SK-N-MC (cell line): ENCODE measurements around the gene OR13C5.
"Not testable (repeated sequence)": the region's sequence is repeated elsewhere in the genome, so short reads cannot be mapped to it uniquely, and the experiment has no call there.

Experiments
- DNase-seq: peaks from one replicate; pipeline ENCODE4 v3.0.0-alpha.2; 2011; ENCODE audit warnings: low read depth, low spot score
- H3K27ac ChIP-seq: fragments of 200-600 bp; sonication (generic); 2 replicates; pipeline ENCODE4 v1.5.1; 2016; ENCODE audit warnings: mixed run types
- H3K36me3 ChIP-seq: fragments of 200-600 bp; sonication (generic); 2 replicates; pipeline ENCODE4 v1.6.1; 2017; ENCODE audit warnings: antibody characterized with exemption, low read length, mixed read lengths; ENCODE audit not compliant: insufficient read depth
- H3K4me3 ChIP-seq: fragments of 200-600 bp; sonication (generic); 2 replicates; pipeline ENCODE4 v1.5.1; 2016
- H3K9ac ChIP-seq: fragments of 200-600 bp; sonication (generic); 2 replicates; pipeline ENCODE4 v1.8.0; 2017; ENCODE audit warnings: mixed run types, mixed read lengths; ENCODE audit not compliant: insufficient read length
- H3K9me3 ChIP-seq: fragments of 200-600 bp; sonication (generic); 2 replicates; pipeline ENCODE4 v1.6.1; 2017; ENCODE audit warnings: low read depth, mild to moderate bottlenecking, antibody characterized with exemption, low read length, moderate library complexity, mixed read lengths
- EZH2 ChIP-seq: fragments of 200-600 bp; sonication (generic); IDR thresholded peaks from one replicate; pipeline ENCODE4 v1.6.1; 2017; ENCODE audit warnings: antibody characterized with exemption
- FOXP2 ChIP-seq: optimal IDR thresholded peaks from 2 replicates; pipeline ENCODE3; 2011; ENCODE audit warnings: mild to moderate bottlenecking, moderate library complexity; ENCODE audit not compliant: insufficient read depth; ENCODE audit errors: extremely low read length, control extremely low read depth
- POLR2AphosphoS5 ChIP-seq: IDR thresholded peaks from 2 replicates; pipeline ENCODE4 v1.6.1; 2012; ENCODE audit warnings: mild to moderate bottlenecking, low read depth, low read length, borderline replicate concordance

Gene OR13C5, protein sequence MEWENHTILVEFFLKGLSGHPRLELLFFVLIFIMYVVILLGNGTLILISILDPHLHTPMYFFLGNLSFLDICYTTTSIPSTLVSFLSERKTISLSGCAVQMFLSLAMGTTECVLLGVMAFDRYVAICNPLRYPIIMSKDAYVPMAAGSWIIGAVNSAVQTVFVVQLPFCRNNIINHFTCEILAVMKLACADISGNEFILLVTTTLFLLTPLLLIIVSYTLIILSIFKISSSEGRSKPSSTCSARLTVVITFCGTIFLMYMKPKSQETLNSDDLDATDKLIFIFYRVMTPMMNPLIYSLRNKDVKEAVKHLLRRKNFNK

GRCh38 chr9:104599313-104599712, at the start of gene OR13C5:
Gene OR13C5 (minus strand): TSS chr9:104599413. CDS start chr9:104599413, 0 bp downstream.
- not testable (repeated sequence) for H3K9ac ChIP-seq, H3K36me3 ChIP-seq, H3K27ac ChIP-seq, H3K4me3 ChIP-seq, DNase-seq, H3K9me3 ChIP-seq

DNA sequence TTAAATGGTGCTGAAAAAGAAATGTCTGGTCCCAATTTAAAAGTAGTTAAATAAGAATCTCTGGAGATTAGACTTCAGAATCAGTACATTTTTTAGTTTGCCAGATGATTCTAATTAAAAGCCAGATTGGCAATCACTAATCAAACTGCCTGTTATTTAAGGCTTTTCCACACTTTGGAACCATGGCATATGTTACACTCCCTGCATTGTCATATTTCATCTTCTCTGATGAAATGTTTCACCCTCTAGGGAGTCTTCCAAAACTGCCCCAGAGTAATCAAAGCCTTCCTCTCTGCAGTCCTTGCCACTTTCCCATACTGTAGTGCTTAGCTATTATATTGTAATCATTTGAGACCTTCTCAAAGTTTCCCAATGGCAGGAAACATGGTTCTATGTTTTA, 36.2 kb upstream of the OR13C5 start:
- Histone ChIP-seq H3K9ac (no peak overlapping the region), H3K36me3 (no peaks in the 10 kb centered on the region), H3K27ac (0 out of 2 replicates have a peak overlapping the region, but pooled peaks have one; percentile 25), H3K4me3 (peak overlapping the region; percentile 25; the same call in 1 of the 2 replicates), H3K9me3 (no peaks in the 10 kb centered on the region)
- DNase-seq = no peak
- TF ChIP-seq POLR2AphosphoS5 (no peak), EZH2 (no peak)

DNA sequence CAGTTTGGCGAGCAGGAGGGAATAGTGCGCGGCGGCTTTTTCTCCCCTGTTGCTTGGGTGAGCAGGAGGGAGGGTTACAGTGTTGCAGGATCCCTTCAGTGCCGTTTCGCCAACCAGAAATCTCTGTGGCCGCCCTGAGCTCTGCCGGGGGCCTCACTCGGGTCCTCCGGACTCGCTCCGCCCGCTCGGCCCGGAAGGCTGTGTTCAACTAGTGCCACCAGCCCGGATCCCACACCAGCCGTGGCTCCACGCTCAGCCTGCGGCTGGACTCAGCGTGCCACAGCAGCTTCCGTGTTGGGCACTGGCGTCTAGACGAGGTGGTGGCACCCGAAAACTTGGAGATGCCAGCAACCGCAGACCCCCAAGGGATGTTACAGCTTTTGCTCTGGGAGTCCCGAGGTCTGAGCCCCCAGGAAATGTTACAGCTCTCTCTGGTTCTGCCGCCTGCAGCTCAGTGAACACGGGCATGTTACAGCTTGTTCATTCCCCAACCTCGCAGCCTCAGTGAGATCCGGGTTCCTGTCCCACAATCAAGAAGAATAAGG, 34.8 kb upstream of the OR13C5 start:
- Histone ChIP-seq H3K4me3 (no peak overlapping the region), H3K36me3 (no peaks in the 10 kb centered on the region), H3K9me3 (no peaks in the 10 kb centered on the region), H3K27ac (no peak overlapping the region), H3K9ac (no peak overlapping the region)
- no peak for TF ChIP-seq POLR2AphosphoS5
- no peak for TF ChIP-seq EZH2
- TF ChIP-seq FOXP2 = no peak
- no peak for DNase-seq

- not testable (repeated sequence) for H3K9ac ChIP-seq, H3K4me3 ChIP-seq, DNase-seq, H3K36me3 ChIP-seq, H3K9me3 ChIP-seq, H3K27ac ChIP-seq
These were observed 26.8 kb upstream of the OR13C5 start for GRCh38 chr9:104625964-104626363.

GRCh38 chr9:104618104-104618503, 18.9 kb upstream of the OR13C5 start, which contains the start of gene OR13C9:
Gene OR13C9 (minus strand): TSS chr9:104618204. CDS start chr9:104618204, 0 bp downstream.
- no peak for DNase-seq
- no peak within 1 kb of the TSS for H3K4me3 ChIP-seq
- no peaks in the 10 kb centered on the region for H3K36me3 ChIP-seq
- no peak within 1 kb of the TSS for H3K9ac ChIP-seq
- TF ChIP-seq EZH2 (no peak), POLR2AphosphoS5 (no peak), FOXP2 (no peak)
- no peaks in the 10 kb centered on the region for H3K9me3 ChIP-seq
- H3K27ac ChIP-seq = no peak within 1 kb of the TSS

DNA sequence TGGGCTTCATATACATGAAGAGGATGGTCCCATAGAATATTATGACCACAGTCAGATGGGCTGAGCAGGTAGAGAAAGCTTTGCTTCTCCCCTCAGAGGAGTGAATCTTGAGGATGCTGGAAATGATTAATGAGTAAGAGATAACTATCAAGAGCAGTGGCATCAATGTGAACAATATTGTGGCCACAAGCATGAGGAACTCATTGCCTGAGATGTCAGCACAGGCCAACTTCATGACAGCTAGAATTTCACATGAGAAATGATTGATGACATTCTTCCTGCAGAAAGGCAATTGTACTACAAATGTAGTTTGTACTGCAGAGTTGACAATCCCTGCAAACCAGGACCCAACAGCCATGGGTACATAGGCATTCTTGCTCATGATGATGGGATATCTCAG, 18.2 kb upstream of the OR13C5 start:
- Histone ChIP-seq H3K27ac (no peak overlapping the region), H3K36me3 (no peaks in the 10 kb centered on the region), H3K9ac (no peak overlapping the region), H3K9me3 (no peaks in the 10 kb centered on the region), H3K4me3 (no peak overlapping the region)
- TF ChIP-seq EZH2 (no peak), POLR2AphosphoS5 (no peak), FOXP2 (no peak)
- no peak for DNase-seq

DNA sequence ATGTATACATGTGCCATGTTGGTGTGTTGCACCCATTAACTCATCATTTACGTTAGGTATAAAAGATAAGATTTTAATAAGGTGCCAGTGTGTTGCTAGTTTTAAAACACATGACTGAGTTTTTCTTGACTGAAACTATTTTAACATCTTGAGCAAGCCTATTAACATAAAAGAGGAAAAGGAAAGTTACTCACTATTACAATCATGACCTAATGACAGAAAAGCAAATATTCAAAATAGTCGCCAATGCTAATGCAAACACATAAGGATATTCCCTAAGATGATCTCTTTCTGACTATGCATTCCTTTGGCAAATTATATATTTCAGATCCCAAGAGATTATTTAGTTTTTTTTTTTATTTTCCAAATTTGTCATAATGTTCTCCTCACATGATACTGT, 12.0 kb upstream of the OR13C5 start:
- Histone ChIP-seq H3K4me3 (no peak overlapping the region), H3K9me3 (no peaks in the 10 kb centered on the region), H3K36me3 (no peaks in the 10 kb centered on the region), H3K9ac (no peak overlapping the region), H3K27ac (no peak overlapping the region)
- TF ChIP-seq FOXP2 = no peak
- TF ChIP-seq EZH2 = no peak
- no peak for TF ChIP-seq POLR2AphosphoS5
- no peak for DNase-seq

DNA sequence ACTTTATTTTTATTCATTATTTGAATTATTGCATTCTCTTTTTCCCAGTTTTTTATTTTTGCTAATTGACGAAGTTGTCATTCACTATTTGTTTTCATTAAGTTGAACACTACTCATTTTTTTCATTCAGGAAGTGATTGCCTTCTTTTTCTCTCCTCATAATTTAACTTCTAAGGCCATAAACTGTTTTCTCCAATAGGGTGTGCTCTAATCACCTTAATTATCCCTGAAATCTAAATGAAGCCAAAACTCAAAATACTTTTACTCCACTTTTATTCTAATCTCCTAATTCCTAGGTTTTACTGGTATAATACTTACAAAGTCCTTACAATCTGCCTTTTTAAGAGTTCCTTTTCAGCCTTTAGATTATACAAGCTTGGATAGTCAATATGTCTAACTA, 9.1 kb upstream of the OR13C5 start:
- TF ChIP-seq POLR2AphosphoS5 (no peak), FOXP2 (no peak), EZH2 (no peak)
- no peak for DNase-seq
- H3K4me3 ChIP-seq = no peak overlapping the region
- H3K27ac ChIP-seq = no peak overlapping the region
- no peaks in the 10 kb centered on the region for H3K9me3 ChIP-seq
- no peaks in the 10 kb centered on the region for H3K36me3 ChIP-seq
- no peak overlapping the region for H3K9ac ChIP-seq

- Histone ChIP-seq H3K9me3 (no peaks in the 10 kb centered on the region), H3K9ac (no peak overlapping the region), H3K36me3 (no peaks in the 10 kb centered on the region), H3K27ac (no peak overlapping the region), H3K4me3 (no peak overlapping the region)
- no peak for DNase-seq
- TF ChIP-seq POLR2AphosphoS5 (no peak), FOXP2 (no peak)
These were observed 6.9 kb upstream of the OR13C5 start for GRCh38 chr9:104606152-104606551.

DNA sequence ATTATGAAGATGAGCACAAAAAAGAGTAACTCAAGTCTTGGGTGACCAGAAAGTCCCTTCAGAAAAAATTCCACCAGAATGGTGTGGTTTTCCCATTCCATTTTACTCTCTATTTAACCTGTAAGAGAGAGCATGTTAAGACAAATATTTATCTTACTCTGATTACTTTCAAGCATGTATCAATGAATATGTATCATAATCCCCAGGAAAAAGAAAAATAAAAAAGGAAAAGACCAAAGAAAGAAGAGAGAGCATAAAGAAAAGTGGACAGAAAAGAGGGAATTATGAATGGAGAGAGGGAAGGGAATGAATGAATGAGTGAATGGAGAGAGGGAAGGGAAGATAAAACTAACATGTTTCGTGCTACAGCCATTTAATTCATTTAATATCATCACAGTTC, 6.3 kb upstream of the OR13C5 start, which contains the start of gene OR13C2:
OR13C2 (minus strand) TSS at position 101 of the 400 bp plus-strand sequence; CDS start at position 101, 0 bp downstream.
- not testable (repeated sequence) for H3K9me3 ChIP-seq, H3K27ac ChIP-seq, H3K36me3 ChIP-seq, DNase-seq, H3K9ac ChIP-seq, H3K4me3 ChIP-seq
